Stimulated activated CD4-positive, alpha-beta T cell treated with anti-CD3 and anti-CD28 coated beads, Interleukin-12 subunit alpha, Interleukin-12 subunit beta, amount 100 ng/mL, for 24 hours (primary cell): ENCODE measurements around the gene CACNG6.
A peak's percentile ranks its signal among the peaks of the same experiment; 100 is the strongest.
"Not testable (repeated sequence)": the region's sequence is repeated elsewhere in the genome, so short reads cannot be mapped to it uniquely, and the experiment has no call there.

ENCODE experiments used
- DNase-seq, 2 experiments: peaks; one replicate each; pipeline ENCODE4 v3.0.0-alpha.2; 2020; ENCODE audit warnings: low read depth in 2 of 2

Gene CACNG6

DNA sequence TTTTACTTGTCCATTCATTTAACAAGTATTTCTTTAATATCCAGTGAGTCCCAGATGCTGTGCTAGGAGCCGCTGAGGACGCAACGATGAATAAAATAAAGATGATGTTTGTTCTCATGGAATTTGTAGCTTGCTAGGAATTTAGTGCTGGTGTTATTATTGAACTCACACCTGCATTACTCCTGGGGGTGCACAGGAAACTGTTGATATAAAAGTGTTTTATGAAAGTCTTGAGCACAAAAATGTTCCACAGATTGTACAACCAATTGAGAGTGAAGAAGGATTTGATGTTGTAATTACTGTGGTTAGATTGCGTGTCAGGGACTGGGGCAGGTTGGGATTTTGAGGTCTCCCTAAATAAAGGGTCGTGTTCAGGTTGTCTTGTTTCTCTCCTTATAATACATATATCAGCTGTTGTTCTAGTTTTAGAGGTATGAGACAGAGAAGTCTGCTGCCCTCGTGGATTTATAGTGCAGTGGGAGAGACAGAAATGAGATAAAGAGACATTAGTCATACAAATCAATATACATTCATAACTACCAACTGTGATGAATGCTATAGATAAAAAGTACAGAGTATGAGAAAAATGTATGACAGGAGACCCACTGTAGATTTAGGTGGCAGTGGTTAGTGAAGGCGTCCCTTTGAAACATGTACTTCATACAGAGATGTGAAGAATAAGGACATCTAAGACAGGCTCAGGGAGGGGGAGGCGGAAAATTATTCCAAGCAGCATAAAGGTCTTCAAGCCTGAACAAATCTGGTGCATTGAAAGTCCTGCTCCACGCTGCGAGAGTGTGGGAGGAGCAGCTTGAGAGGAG, 11.3 kb downstream of the CACNG6 start:
- DNase-seq, result no peak

DNA sequence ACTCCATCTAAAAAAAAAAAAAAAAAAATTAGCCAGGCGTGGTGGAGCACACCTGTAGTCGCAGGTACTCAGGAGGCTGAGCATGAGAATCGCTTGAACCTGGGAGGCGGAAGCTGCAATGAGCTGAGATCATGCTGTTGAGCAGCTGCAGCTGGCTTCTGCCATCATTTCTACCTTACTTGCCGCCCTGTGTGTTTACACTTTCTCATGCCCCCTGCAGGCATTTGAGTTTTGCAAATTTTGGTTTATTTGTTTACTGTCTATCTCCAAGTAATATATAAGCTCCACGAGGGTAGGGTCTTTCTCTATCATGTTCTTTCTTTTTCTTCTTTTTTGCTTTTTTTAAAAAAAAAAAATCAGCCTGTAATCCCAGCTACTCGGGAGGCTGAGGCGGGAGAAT, 18.0 kb downstream of the CACNG6 start:
- DNase-seq, result no peak

DNA sequence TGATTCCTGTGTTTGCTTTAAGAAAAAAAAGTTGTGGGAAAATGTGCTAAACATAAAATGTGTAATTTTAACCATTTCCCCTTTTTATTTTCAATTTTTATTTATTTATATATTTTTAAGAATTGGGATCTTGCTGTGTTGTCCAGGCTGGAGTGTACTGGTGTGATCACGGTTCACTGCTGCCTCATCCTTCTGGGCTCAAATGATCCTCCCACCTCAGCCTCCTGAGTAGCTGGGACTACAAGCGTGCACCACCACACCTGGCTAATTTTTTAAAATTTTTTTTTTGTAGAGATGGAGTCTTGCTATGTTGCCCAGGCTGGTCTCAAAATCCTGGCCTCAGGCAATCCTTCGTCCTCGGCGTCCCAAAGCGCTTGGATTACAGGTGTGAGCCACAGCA, 19.0 kb downstream of the CACNG6 start:
- no peak for DNase-seq

DNA sequence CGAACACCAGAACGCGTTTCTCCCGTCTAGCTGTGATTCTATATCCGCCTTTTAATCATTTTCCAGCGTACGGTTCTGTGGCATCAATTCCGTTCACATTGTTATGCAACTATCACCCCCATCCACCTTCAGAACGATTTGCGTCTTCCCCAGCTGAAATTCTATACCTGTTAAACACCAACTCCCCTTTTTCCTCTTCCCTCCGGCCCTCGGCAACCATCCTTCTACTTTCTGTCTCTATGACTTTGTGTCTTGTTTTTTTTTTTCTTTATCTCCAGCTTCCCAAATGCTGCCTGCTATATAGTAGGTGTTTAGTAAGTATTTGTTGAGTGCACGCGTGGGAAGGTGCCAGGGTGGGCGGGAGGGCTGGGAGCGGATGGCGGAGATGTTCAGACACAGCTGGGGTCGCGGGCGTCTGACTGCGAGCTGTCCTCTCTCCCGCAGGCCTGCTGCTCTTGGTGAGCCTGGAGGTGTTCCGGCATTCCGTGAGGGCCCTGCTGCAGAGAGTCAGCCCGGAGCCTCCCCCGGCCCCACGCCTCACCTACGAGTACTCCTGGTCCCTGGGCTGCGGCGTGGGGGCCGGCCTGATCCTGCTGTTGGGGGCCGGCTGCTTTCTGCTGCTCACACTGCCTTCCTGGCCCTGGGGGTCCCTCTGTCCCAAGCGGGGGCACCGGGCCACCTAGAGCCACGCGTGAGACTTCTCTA, 20.2 kb downstream of the CACNG6 start:
- DNase-seq, result no peak

DNA sequence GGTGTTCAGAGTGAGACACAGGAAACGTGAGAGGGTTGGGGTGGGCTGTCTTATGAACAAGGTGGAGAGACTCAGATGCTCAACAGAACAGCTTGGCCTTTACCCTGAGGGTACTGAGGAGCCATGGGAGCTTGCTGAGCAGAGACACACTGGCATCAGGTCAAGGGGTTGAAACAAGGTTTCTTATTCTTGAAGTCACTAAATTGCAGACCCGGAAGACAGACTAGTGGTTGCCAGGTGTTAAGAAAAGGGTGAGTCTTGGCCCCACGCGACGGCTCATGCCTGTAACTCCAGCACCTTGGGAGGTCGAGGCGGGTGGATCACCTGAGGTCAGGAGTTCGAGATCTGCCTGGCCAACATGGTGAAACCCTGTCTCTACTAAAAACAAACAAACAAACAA, 22.4 kb downstream of the CACNG6 start:
- no peak for DNase-seq

DNA sequence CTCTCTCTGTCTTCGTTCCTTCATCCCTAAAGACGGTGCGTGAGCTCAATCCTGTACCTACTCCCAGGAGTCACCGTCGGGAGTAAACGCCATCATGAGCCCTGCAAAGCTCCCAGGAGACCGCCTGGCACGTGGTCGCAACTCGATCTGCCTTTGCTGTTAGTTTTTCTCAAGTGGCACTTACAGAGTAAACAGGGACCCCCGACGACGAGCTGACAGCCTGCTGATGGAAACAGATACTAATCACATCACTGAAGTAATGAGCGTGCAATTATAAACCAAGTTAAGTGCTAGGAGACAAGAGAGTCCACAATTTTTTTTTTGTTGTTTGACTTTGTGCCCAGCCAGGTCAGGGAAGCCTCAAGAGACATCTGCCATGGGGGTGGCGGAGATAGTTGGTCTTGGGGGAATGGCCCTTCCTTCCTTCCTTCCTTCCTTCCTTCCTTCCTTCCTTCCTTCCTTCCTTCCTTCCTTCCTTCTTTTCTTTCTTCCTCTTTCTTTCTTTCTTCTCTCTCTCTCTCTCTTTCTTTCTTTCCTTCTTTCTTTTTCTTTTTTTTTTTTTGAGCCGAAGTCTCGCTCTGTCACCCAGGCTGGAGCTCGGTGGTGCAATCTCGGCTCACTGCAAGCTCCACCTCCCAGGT, 23.6 kb downstream of the CACNG6 start:
- DNase-seq, result no peak

DNA sequence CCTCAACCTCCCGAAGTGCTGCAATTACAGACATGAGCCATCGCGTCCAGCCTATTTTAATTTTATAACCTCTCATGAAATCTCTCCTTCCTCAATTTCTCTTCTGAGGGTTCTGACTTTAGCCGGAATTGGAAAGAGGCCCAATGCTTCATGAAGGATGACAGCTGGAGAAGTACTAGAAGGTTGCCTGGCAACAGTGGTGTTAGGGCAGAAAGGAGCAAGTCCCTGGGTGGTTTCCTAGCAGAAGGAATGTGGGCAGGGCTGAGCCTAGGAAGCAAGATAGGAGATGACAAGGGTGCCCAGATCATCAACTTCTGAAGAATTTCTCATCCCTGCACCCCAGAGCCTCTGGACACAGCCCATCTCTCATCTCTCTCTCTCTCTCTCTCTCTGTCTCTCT, 25.8 kb downstream of the CACNG6 start:
- no peak for DNase-seq

DNA sequence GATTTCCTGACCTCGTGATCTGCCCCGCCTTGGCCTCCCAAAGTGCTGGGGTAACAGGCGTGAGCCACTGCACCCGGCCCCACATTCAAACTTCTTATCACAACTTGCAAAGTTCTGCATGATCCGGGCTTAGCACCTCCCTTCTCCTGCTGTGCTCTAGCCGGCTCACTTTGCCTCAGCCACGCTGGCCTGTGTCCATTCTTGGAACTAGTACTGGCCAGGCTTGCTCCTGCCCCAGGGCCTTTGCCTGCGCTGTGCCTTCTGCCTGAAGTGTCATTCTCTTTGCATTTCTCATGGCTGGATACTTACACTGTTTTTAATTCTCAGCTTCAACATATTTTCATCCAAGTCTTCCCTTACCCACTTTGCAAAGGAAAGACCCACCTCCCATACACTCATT, 29.9 kb downstream of the CACNG6 start:
- DNase-seq, result no peak

DNA sequence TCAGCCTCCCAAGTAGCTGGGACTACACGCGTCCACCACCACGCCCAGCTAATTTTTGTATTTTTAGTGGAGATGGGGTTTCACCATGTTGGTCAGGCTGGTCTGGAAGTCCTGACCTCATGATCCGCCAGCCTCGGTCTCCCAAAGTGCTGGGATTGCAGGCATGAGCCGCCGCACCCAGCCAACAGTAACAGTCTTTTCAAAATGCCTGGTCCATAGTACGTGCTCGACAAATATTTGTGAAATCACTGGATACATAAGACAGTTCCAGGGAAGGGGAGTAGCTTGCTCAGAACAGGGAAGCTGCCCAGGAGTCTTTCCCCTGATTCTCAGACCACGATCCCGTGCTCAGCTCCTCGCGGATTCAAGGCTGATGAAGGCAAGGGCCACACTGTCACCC, 30.5 kb downstream of the CACNG6 start:
- DNase-seq, result no peak

DNA sequence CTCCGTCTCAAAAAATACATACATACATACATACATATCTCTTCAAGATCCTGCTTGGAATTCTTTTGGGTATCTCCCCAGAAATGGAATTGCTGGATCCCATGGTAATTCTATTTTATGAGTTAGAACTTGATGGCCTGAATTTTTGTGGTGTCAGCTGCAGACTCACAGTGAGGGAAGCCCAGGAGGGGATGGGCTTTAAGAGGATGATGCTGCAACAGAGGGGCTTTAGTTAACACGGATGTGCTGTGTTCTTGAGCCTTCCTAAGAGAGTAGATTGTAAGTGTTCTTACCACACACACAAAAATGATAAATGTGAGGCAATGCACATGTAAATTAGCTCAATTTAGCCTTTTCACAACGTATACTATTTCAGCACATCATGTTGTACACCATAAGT, 31.8 kb downstream of the CACNG6 start:
- no peak for DNase-seq

DNA sequence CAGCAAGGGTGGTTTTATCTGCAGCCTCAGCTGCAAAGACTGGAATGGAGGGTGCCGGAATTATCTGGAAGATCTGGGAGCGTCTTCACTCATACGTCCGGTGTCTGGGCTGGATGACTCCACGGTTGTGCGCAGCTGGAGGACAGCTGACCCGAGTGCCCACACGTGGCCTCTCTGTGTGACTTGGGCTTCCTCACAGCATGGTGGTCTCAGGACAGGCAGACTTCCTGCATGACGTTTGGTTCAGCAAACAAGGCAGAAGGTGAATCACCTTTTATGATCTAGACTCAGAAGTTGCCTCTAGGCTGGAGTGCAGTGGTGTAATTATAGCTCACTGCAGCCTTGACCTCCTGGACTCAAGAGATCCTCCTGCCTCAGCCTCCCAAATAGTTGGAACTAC, 33.2 kb downstream of the CACNG6 start:
- no peak for DNase-seq

DNA sequence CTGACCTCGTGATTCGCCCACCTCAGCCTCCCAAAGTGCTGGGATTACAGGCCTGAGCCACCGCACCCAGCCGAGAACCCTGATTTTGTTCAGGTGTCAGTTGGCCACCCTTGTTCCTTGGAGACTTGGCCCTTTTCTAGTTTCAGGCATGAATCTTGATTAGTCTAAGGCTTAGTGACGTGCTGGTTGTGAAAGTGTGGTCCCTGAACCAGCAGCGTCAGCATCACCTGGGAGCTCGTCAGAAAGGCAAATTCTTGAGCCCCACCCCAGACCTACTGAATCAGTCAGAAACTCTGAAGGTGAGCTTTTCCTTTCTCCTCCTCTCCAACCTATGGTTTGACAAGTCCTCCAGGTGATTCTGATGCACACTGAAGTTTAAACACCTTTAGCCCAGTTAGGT, 35.2 kb downstream of the CACNG6 start:
- DNase-seq, result no peak

DNA sequence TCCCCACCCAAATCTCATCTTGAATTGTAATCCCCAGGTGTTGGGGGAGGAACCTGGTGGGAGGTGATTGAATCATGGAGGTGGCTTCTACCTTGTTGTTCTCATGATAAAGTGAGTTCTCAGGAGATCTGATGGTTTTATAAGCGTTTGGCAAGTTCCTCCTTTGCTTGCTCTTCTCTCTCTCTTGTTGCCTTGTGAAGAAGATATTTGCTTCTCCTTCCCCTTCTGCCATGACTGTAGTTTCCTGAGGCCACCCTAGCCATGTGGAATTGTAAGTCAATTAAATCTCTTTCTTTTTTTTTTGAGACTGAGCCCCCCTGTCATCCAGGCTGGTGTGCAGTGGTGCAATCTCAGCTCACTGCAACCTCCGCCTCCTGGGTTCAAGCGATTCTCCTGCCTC, 37.9 kb downstream of the CACNG6 start:
- no peak for DNase-seq

DNA sequence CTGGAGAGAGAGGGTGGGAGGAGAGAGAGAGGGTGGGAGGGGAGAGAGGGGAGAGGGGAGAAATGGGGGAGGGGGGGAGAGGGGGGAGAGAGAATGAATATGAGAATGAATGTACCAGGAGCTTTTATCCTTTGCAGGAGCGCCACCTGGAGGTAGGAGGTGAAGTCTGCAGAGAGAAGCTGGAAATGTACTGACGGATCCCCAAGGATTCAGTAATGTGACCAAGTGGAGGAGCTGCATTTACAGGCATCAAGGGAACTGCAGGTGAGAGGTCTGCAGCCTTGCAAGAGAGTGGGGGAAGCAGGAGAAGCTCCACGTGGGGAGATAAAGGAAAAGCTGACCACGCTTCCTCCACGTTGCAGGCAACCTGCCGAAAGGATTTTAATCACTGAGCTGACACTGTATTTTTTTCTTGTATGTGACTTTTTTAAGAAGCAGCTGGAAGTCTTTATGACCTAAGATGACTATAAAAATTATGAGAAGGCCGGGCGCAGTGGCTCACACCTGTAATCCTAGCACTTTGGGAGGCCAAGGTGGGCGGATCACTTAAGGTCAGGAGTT, 38.6 kb downstream of the CACNG6 start:
- peak; percentile 9 to 52 for DNase-seq

DNA sequence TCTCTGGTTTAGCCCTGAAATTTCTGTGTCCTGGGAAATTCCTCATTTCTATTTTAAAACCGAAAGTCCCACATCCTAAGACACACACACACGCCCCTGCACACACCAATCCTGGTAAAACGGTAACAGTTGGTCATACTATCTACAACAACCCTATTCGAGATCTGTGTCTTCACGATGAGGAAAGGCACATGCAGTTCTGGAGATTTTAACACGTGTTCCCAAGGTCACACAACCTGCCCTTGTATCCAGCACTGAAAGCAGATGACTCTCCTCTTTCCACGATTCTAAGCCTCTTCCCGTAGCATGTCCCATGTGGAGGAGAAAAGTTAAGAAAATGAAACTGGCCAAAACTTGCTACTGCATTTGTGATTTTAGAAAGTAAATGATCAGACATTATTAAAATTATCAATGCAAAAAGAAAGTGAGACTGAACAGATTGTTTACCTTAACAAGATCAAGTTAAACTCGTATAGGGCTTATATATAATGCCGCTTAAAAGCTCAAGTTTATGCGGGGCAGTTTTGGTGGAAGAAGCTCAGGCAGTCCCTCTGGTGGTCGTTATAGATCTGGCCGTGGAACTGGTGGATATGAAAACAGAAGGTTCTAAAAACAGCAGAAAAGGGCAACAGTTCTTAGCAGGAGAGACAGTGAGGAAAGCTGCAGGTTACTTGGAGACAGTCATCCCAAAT, 39.6 kb downstream of the CACNG6 start:
- no peak for DNase-seq

DNA sequence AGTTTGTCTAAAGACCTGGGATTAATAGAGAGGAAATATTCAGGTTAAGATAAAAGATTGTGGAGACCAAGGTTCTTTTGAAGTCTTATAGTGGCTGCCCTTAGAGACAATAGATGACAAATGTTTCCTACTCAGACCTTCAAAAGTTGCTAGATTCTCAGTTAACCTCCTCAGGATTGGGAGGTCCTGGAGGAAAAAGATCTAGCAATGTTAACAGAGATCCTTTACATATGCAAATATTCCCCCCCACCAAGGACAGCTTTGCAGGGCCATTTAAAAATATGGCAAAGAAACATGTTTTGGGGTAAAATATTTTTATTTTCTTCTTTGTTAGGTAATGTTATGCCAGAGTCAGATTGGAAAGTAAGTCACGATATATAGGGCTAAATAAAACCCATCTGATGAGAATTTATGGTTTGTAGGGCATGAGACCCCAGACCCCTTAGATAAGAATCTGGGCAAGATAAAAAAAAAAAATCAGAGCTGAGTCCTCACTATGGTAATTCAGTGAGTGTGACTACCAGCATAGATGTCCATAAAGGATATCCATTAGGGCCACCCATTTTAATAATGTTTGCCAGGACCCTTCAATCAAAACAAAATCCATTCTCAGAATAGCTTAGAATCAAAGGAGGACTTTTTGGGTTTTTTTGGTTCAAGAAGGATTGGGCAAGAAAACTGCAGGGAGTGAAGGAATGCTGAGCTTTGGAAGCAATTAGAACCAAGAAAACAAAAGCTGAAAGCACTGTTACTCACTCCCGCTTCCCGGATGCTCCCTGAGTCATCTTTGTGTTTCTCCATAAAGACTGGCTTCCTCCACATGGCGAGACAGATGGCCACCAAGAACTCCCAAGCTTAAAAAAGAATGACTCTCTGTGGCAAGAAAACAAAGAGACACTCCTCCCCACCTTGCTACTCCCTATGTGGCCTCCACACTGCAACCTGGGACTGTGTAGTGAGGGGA, 44.1 kb downstream of the CACNG6 start:
- no peak for DNase-seq

DNA sequence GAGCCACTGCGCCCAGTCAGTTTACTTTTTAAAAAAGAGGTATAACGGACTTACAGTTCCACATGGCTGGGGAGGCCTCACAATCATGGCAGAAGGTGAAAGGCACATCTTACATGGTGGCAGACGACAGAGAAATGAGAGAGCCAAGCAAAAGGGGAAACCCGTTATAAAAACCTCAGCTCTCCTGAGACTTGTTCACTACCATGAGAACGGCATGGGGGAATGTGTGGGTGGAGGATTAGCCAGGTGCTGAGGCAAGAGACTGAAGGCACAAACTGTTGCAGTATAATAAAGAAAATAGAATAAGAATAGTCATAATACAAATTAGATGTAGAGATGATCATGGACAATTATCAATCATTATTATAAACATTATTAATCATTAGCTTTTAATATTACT, 45.1 kb downstream of the CACNG6 start:
- DNase-seq, result not testable (repeated sequence)

DNA sequence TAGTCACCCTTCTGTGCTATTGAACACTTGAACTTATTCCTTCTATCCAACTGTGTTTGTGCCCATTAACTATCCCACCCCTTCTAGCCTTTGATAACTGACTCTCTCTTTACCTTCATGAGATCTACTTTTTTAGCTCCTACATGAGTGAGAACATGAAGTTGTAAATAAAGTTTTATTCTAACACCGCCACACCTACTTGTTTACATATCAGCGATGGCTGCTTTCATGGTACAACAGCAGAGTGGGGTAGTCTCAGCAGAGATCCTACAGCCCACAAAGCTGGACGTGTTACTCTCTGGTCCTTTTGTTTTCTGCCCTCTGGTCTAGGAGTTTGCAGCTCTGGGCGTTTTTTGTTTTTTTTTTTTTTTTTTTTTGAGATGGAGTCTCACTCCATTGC, 48.6 kb downstream of the CACNG6 start:
- no peak for DNase-seq

DNA sequence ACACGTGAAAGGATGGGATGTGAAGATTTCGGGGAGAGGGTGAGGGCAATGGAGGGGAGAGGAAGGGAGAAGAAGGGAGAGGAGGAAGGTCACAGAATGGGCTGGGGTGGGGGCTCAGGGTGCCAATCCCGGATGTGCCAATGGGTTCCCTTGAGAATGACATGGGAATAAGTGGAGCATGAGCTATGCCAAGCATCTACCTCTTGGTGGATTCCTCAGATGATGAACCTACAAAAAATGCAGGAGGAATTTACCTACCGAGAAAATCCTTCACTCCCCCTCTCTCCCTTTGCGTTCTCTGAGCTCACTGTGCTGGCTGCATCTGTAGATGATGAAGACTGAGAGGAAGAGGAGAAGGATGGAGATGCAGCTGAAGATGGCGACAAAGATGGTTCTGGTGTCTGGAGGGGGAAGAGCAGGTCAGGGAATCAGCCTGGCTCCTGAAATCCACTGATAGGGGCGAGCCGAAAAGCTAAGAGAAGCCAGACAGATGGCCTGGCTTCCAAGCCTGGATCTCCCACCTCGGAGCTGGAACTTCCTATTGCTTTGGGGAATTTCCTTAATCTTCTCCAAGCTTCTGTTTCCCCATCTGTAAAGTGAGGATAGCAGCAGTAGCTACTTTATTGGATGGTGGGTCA, 50.7 kb downstream of the CACNG6 start:
- no peak for DNase-seq

DNA sequence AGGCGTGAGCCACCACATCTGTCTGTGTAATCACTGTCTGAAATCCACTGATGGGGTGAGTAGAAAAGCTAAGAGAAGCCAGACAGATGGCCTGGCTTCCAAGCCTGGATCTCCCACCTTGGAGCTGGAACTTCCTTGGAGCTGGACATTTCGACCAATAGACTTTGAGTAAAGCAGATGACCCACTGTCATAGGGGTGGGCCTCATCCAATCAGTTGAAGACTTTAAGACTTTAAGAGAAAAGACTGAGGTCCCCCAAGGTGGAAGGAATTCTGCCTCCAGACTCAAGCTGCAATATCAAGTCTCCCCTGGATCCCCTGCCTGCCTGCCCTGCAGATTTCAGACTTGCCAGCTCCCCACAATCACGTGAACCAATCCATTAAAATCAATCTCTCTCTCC, 51.6 kb downstream of the CACNG6 start:
- DNase-seq, result no peak
